ENCODE data around the gene LRRC42. TPM values are rescaled to one million over a fixed set of nuclear protein-coding genes. Genes with fewer than 3 reads are reported as not detected.

Gene LRRC42
- total and polyA plus RNA-seq, 9 of the 15 experiments (the other 6 are each of a cell fraction or from before 2014, with no cell fraction given): 17.3 to 51.9 (median 35.5) TPM

GRCh38 chr1:53945433-53946251 lies 508 bp upstream of the LRRC42 start, which contains the start of gene IFT25 (continued):
- no peak for TF ChIP-seq IRF1 (CRISPR knock-in tag; IDR thresholded peaks at IDR 0.05; ENCODE audit: borderline replicate concordance)
- TF ChIP-seq SIX5 (IDR thresholded peaks at IDR 0.05; ENCODE audit: borderline replicate concordance in 1 of 2, insufficient read depth in 1 of 2, low read depth in 1 of 2, low read length in 2 of 2): no peak
- no peak for TF ChIP-seq NCOA4 (IDR thresholded peaks at IDR 0.05; ENCODE audit: partially characterized antibody)
- no peak for TF ChIP-seq RNF219 (CRISPR knock-in tag; IDR thresholded peaks at IDR 0.05)
- TF ChIP-seq CREB5 (CRISPR knock-in tag; IDR thresholded peaks at IDR 0.05): no peak
- no peak for TF ChIP-seq HEY1 (CRISPR knock-in tag; IDR thresholded peaks at IDR 0.05; ENCODE audit: borderline replicate concordance)
- no peak for TF ChIP-seq MEIS2 (IDR thresholded peaks at IDR 0.05; ENCODE audit: partially characterized antibody)
- TF ChIP-seq RFX5 (IDR thresholded peaks at IDR 0.05; ENCODE audit: low read depth, low read length): no peak
- no peak for TF ChIP-seq TRIM28 (IDR thresholded peaks at IDR 0.05)
- TF ChIP-seq SIN3B (IDR thresholded peaks at IDR 0.05; ENCODE audit: low read depth): no peak
- TF ChIP-seq SIN3A (IDR thresholded peaks at IDR 0.05; ENCODE audit: borderline replicate concordance in 2 of 2, control insufficient read depth in 1 of 2, low read depth in 2 of 2, low read length in 2 of 2): peak; percentile 69 to 76; a peak in 2 of 4 replicates
- TF ChIP-seq ZNF197 (CRISPR knock-in tag; IDR thresholded peaks at IDR 0.05; ENCODE audit: low read depth): no peak
- TF ChIP-seq ARNT (IDR thresholded peaks at IDR 0.05): no peak
- TF ChIP-seq HMG20A (CRISPR knock-in tag; conservative IDR thresholded peaks at IDR 0.05): no peak; the same call in 1 of the 2 replicates
- TF ChIP-seq GTF2E2 (tag; IDR thresholded peaks at IDR 0.05): no peak
- TF ChIP-seq RBM25 (IDR thresholded peaks at IDR 0.05; ENCODE audit: low read depth, low read length, severe bottlenecking): no peak
- TF ChIP-seq CGGBP1 (CRISPR knock-in tag; IDR thresholded peaks at IDR 0.05): peak; percentile 70; the same call in 1 of the 2 replicates
- TF ChIP-seq TCFL5 (CRISPR knock-in tag; conservative IDR thresholded peaks at IDR 0.05): no peak
- TF ChIP-seq ZNF512 (tag; IDR thresholded peaks at IDR 0.05): no peak
- TF ChIP-seq TOE1 (IDR thresholded peaks at IDR 0.05; ENCODE audit: borderline replicate concordance): no peak; the same call in 1 of the 2 replicates
- TF ChIP-seq TOE1 (CRISPR knock-in tag; IDR thresholded peaks at IDR 0.05; ENCODE audit: borderline replicate concordance, low read depth): no peak
- TF ChIP-seq SUPT5H (IDR thresholded peaks at IDR 0.05): peak; percentile 86

Data from K562 (cell line).